ENCODE results near the gene SPACA4.
A peak's percentile ranks its signal among the peaks of the same experiment; 100 is the strongest.

Gene SPACA4

GRCh38 chr19:48634424-48635262 is 28.1 kb downstream of the SPACA4 start:
- DNase-seq (ENCODE audit: low read depth) = peak; percentile 84

- peak; percentile 67 for DNase-seq (ENCODE audit: low read depth)
These were observed 28.9 kb downstream of the SPACA4 start for GRCh38 chr19:48635263-48635965.

GRCh38 chr19:48635966-48636858 is 29.7 kb downstream of the SPACA4 start:
- DNase-seq (ENCODE audit: low read depth) = no peak

GRCh38 chr19:48636859-48637448 is 30.4 kb downstream of the SPACA4 start, which contains the start of gene DBP:
Gene DBP (minus strand): TSS chr19:48637379. CDS start chr19:48636994, 385 bp downstream.
- no peak for DNase-seq (ENCODE audit: low read depth)

- peak; percentile 99 for DNase-seq (ENCODE audit: low read depth)
These were observed 31.0 kb downstream of the SPACA4 start for GRCh38 chr19:48637449-48637947.

- peak; percentile 83 for DNase-seq (ENCODE audit: low read depth)
These were observed 31.6 kb downstream of the SPACA4 start for GRCh38 chr19:48637948-48638830.

- DNase-seq (ENCODE audit: low read depth) = no peak
These were observed 32.4 kb downstream of the SPACA4 start for GRCh38 chr19:48638831-48639381.

- DNase-seq (ENCODE audit: low read depth) = no peak
These were observed 33.2 kb downstream of the SPACA4 start for GRCh38 chr19:48639483-48640375.

GRCh38 chr19:48641850-48642249 is 35.3 kb downstream of the SPACA4 start:
- DNase-seq (ENCODE audit: low read depth) = no peak

- no peak for DNase-seq (ENCODE audit: low read depth)
These were observed 36.3 kb downstream of the SPACA4 start for GRCh38 chr19:48642862-48643261.

GRCh38 chr19:48644355-48644754 is 37.8 kb downstream of the SPACA4 start:
- no peak for DNase-seq (ENCODE audit: low read depth)

- DNase-seq (ENCODE audit: low read depth) = peak; percentile 62
These were observed 38.5 kb downstream of the SPACA4 start for GRCh38 chr19:48644839-48645619.

- DNase-seq (ENCODE audit: low read depth) = no peak
These were observed 39.1 kb downstream of the SPACA4 start for GRCh38 chr19:48645620-48646000.

GRCh38 chr19:48646001-48646721 is 39.6 kb downstream of the SPACA4 start, which contains the start of gene CA11:
Gene CA11 (minus strand): TSS chr19:48646187. CDS start chr19:48645632, 555 bp downstream.
- peak; percentile 91 for DNase-seq (ENCODE audit: low read depth)

- DNase-seq (ENCODE audit: low read depth) = no peak
These were observed 40.2 kb downstream of the SPACA4 start for GRCh38 chr19:48646722-48647216.

GRCh38 chr19:48648134-48648533 is 41.6 kb downstream of the SPACA4 start:
- DNase-seq (ENCODE audit: low read depth) = no peak

GRCh38 chr19:48650974-48651682 is 44.6 kb downstream of the SPACA4 start:
- no peak for DNase-seq (ENCODE audit: low read depth)
